ENCODE measurements around the gene IER2.

Gene IER2

GRCh38 chr19:13150187-13150930 is at the start of gene IER2, which contains the start of gene STX10:
Gene IER2 (plus strand): TSS chr19:13150411. CDS start chr19:13153187, 2,776 bp downstream.
Gene STX10 (minus strand): TSS chr19:13150375. CDS start chr19:13150173, 202 bp downstream.
- peak; percentile 94 for DNase-seq (ENCODE audit: low spot score)

- DNase-seq (ENCODE audit: low spot score): peak; percentile 64
Measured at GRCh38 chr19:13100841-13101589, 49.2 kb upstream of the IER2 start.

- DNase-seq (ENCODE audit: low spot score): no peak
Measured at GRCh38 chr19:13101590-13102415, 48.4 kb upstream of the IER2 start.

GRCh38 chr19:13102416-13102665 is 47.9 kb upstream of the IER2 start:
- DNase-seq (ENCODE audit: low spot score): no peak

- DNase-seq (ENCODE audit: low spot score): peak; percentile 98
Measured at GRCh38 chr19:13102666-13103580, 47.3 kb upstream of the IER2 start, which contains the start of gene LYL1. Gene LYL1 (minus strand): TSS chr19:13102858. CDS start chr19:13101171, 1,687 bp downstream.

- DNase-seq (ENCODE audit: low spot score): peak; percentile 66
Measured at GRCh38 chr19:13103581-13104359, 46.4 kb upstream of the IER2 start.

GRCh38 chr19:13104360-13104847 is 45.8 kb upstream of the IER2 start:
- DNase-seq (ENCODE audit: low spot score): peak; percentile 72

GRCh38 chr19:13104848-13105711 is 45.1 kb upstream of the IER2 start:
- DNase-seq (ENCODE audit: low spot score): no peak

GRCh38 chr19:13109361-13110098 is 40.7 kb upstream of the IER2 start:
- no peak for DNase-seq (ENCODE audit: low spot score)

- no peak for DNase-seq (ENCODE audit: low spot score)
Measured at GRCh38 chr19:13110099-13110610, 40.1 kb upstream of the IER2 start.

- DNase-seq (ENCODE audit: low spot score): no peak
Measured at GRCh38 chr19:13112555-13112954, 37.7 kb upstream of the IER2 start.

GRCh38 chr19:13115936-13116281 is 34.3 kb upstream of the IER2 start:
- no peak for DNase-seq (ENCODE audit: low spot score)

GRCh38 chr19:13116282-13117175 is 33.7 kb upstream of the IER2 start, which contains the start of gene TRMT1:
Gene TRMT1 (minus strand): TSS chr19:13116740. CDS start chr19:13116399, 341 bp downstream.
- peak; percentile 86 for DNase-seq (ENCODE audit: low spot score)

- DNase-seq (ENCODE audit: low spot score): no peak
Measured at GRCh38 chr19:13117176-13117771, 32.9 kb upstream of the IER2 start.

- DNase-seq (ENCODE audit: low spot score): peak; percentile 89
Measured at GRCh38 chr19:13117772-13118423, 32.3 kb upstream of the IER2 start, which contains the start of gene NACC1. Gene NACC1 (plus strand): TSS chr19:13118264. CDS start chr19:13135208, 16,944 bp downstream.
